Activated B cell treated with CpG ODN at 0.5 μM for 24 hours (primary cell): ENCODE results near the gene SYNDIG1. TPM values are rescaled to one million over a fixed set of nuclear protein-coding genes. Genes with fewer than 3 reads are reported as not detected.

ENCODE experiments used
- ATAC-seq: fragments of 200-7000 bp; cut with Tn5 transposase; one replicate; pipeline ENCODE4 v1.10.0; 2021; ENCODE audit warnings: low read depth, mild to moderate bottlenecking, moderate library complexity
- CTCF ChIA-PET: fragments of 350-600 bp; sonication (Branson Sonifier 250); formaldehyde crosslinking; loops from one replicate; lab custom pipeline; 2021; ENCODE audit warnings: antibody characterized with exemption; lab: Charles Lee
- POLR2A ChIA-PET: fragments of 350-600 bp; sonication (Branson Sonifier 250); formaldehyde crosslinking; loops from one replicate; lab custom pipeline; 2021; ENCODE audit warnings: antibody characterized with exemption; lab: Charles Lee
- DNase-seq: peaks from one replicate; pipeline ENCODE4 v3.0.0; 2022
- H3K27ac Mint-ChIP-seq: one replicate; pipeline ENCODE4 v1.8.0; 2020; ENCODE audit warnings: mixed read lengths
- H3K27me3 Mint-ChIP-seq: one replicate; pipeline ENCODE4 v1.8.0; 2021; ENCODE audit warnings: mixed read lengths
- H3K36me3 Mint-ChIP-seq: one replicate; pipeline ENCODE4 v1.8.0; 2021; ENCODE audit warnings: low read depth, mixed read lengths
- H3K4me1 Mint-ChIP-seq: one replicate; pipeline ENCODE4 v1.8.0; 2021; ENCODE audit warnings: mixed read lengths
- H3K4me3 Mint-ChIP-seq: one replicate; pipeline ENCODE4 v1.8.0; 2020; ENCODE audit warnings: mild to moderate bottlenecking, mixed read lengths
- H3K9me3 Mint-ChIP-seq: one replicate; pipeline ENCODE4 v1.8.0; 2020; ENCODE audit warnings: mixed read lengths
- CTCF ChIP-seq: fragments of 200-600 bp; IDR thresholded peaks from one replicate; pipeline ENCODE4 v1.8.0; 2022; ENCODE audit warnings: antibody characterized with exemption, mild to moderate bottlenecking
- intact Hi-C: fragments of 100-400 bp; cut with micrococcal nuclease; formaldehyde crosslinking; loops from one replicate; pipeline ENCODE4 v1.15.1; 2024
- total RNA-seq: library from RNA; stranded (reverse); gene quantifications from 2 replicates; pipeline ENCODE4 v1.2.3, GENCODE V29; 2022

The SYNDIG1 gene
- total RNA-seq, 1 donor from 2014 or later = not detected

- ChIA-PET POLR2A (no interaction called here), CTCF (no interaction called here)
- no peak overlapping the region for H3K4me3 Mint-ChIP-seq
- peaks cover 5% of the 10 kb centered on the region for H3K27me3 Mint-ChIP-seq
- no peak for TF ChIP-seq CTCF
- DNase-seq (no peak), ATAC-seq (no peak)
- no peaks in the 10 kb centered on the region for H3K9me3 Mint-ChIP-seq
- no peaks in the 10 kb centered on the region for H3K36me3 Mint-ChIP-seq
- intact Hi-C loops = loop anchor here (10.0 kb wide), 1 partner anchor 55 kb away; no protein-coding TSS in a partner anchor
- H3K27ac Mint-ChIP-seq = no peak overlapping the region
- peaks cover 28% of the 10 kb centered on the region for H3K4me1 Mint-ChIP-seq
Observed at GRCh38 chr20:24649787-24650490, 180.5 kb downstream of the SYNDIG1 start.

- ChIA-PET CTCF (no interaction called here), POLR2A (no interaction called here)
- H3K4me3 Mint-ChIP-seq = no peak overlapping the region
- no peak overlapping the region for H3K27ac Mint-ChIP-seq
- H3K4me1 Mint-ChIP-seq = peaks cover 22% of the 10 kb centered on the region
- DNase-seq = no peak
- intact Hi-C loops = no loop called here
- H3K27me3 Mint-ChIP-seq = no peaks in the 10 kb centered on the region
- no peak for ATAC-seq
- TF ChIP-seq CTCF = no peak
- no peaks in the 10 kb centered on the region for H3K36me3 Mint-ChIP-seq
- no peaks in the 10 kb centered on the region for H3K9me3 Mint-ChIP-seq
Observed at GRCh38 chr20:24651171-24651975, 181.9 kb downstream of the SYNDIG1 start.

GRCh38 chr20:24651976-24652345 is 182.5 kb downstream of the SYNDIG1 start:
- CTCF ChIA-PET = no interaction called here

GRCh38 chr20:24653306-24653705 is 183.9 kb downstream of the SYNDIG1 start:
- H3K4me3 Mint-ChIP-seq = no peak overlapping the region
- intact Hi-C loops = no loop called here
- H3K36me3 Mint-ChIP-seq = no peaks in the 10 kb centered on the region

More at GRCh38 chr20:24651976-24652345, 182.5 kb downstream of the SYNDIG1 start:
- H3K27me3 Mint-ChIP-seq = no peaks in the 10 kb centered on the region
- intact Hi-C loops = no loop called here
- H3K36me3 Mint-ChIP-seq = no peaks in the 10 kb centered on the region
- H3K4me1 Mint-ChIP-seq = peaks cover 18% of the 10 kb centered on the region
- POLR2A ChIA-PET = no interaction called here
- no peak overlapping the region for H3K4me3 Mint-ChIP-seq
- no peak overlapping the region for H3K27ac Mint-ChIP-seq
- ATAC-seq (no peak), DNase-seq (no peak)
- TF ChIP-seq CTCF = no peak
- H3K9me3 Mint-ChIP-seq = no peaks in the 10 kb centered on the region

More at GRCh38 chr20:24653306-24653705, 183.9 kb downstream of the SYNDIG1 start:
- no peak overlapping the region for H3K27ac Mint-ChIP-seq
- H3K4me1 Mint-ChIP-seq = peaks cover 16% of the 10 kb centered on the region
- no peaks in the 10 kb centered on the region for H3K9me3 Mint-ChIP-seq
- no peak for DNase-seq
- POLR2A ChIA-PET = no interaction called here
- no peak for TF ChIP-seq CTCF
- CTCF ChIA-PET = no interaction called here
- ATAC-seq = no peak
- no peaks in the 10 kb centered on the region for H3K27me3 Mint-ChIP-seq
